NCI-H774 (cell line): ENCODE measurements around the gene ART1.

Experiments used
- DNase-seq: peaks from one replicate; lab custom pipeline; 2025; lab: John Stamatoyannopoulos, UW

ART1 gene

DNA sequence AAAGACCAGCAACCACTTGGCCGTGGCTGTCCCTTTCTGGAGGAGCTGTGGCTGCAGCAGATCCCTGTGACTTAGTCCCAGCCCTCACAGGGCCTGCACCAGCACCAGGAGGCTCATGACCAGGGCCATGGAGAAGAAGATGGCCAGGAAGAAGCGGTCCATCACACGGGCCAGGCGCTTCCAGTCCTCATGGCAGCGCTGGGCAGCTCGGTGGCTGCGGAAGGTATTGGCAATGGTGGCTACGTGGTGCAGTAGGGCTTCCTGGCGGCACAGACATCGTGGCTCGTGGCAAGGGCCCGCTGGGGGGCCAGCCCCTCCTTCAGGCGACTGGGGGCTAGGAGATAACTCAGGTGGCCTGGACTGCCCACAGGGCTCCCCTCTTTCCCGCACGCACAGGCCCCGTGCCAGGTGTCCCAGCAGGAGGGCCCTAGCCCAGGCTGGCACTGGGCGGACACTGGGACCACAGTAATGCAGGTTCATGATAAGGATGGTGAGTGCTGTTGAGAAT is 21.1 kb downstream of the ART1 start:
- DNase-seq: no peak

DNA sequence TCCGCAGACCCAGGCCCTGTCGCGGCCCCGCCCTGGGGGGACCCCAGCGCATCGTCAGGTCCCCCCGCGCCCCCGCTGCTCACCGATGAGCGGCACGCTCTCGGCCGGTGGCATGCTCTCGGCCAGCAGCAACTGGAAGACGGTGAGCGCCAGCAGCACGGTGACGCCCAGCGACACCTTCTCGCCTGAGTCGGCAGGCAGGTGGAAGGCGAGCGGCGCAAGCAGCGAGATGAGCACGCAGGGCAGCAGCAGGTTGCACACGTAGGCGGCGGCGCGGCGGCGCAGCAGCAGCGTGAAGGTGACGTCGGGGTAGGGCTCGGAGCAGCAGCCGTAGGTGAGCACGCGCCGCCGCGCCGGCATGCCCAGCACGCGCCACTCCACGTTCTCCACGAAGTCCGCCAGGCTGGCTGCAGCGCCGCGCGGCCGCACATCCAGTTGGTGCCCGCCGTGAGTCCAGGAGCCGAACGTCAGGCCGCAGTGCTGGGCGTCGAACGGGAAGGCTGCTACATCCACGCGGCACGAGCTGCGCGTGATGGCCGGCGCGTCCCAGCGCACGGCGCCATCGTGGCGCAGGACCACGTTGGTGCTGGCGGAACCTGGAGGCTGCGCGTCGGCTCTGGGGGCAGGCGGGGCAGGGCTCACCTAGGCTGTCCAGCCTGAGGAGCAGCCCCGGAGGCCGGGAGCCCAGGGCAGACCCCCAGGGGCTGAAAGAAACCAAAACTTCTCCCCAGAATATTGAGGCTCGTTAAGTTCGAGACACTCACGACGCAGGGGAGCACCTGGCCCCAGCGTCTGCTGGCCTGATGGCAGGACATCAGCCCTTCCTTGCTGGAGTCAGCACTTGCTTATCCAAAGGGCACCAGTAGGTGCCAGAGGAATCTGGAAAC is 22.5 kb downstream of the ART1 start:
- no peak for DNase-seq

DNA sequence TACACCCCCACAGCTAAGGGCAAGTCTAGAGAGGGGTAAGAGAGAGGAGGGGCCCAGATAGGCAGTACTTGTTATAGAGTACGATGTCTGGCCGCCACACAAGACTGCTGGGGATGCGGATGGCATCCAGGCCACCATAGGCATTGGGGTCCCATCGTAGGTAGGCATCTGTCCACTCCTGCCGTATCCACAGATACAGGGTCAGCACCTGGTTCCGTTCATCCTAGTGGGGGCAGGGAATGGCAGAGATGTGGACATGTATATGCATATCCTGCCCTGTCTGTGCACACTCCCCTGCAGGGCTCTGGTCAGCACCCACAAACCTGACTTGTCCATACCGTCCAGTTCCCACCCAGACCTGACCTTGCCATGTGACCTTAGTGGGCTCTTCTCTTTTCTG is 24.2 kb downstream of the ART1 start:
- no peak for DNase-seq

DNA sequence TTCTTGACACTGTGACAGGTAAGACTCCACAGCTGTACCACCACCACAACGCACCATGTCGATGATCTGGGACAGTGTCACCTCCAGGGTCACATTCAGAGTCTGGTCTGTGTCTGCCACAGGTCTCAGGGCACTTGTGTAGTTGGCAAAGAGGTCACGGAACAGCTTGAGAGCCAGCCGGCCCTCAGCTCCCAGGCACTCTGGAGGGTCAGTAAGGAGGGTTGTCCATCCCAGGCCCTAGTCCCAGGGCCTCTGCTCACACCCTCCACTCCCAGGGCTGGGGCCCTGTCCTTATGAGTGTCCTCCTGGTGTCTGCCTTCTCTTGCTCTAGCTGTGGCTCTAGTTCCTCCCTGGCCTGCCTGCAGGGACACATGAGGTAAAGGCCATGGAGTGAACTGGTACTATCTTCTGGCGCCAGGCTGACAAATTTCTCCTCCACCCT is 24.8 kb downstream of the ART1 start:
- DNase-seq: no peak

DNA sequence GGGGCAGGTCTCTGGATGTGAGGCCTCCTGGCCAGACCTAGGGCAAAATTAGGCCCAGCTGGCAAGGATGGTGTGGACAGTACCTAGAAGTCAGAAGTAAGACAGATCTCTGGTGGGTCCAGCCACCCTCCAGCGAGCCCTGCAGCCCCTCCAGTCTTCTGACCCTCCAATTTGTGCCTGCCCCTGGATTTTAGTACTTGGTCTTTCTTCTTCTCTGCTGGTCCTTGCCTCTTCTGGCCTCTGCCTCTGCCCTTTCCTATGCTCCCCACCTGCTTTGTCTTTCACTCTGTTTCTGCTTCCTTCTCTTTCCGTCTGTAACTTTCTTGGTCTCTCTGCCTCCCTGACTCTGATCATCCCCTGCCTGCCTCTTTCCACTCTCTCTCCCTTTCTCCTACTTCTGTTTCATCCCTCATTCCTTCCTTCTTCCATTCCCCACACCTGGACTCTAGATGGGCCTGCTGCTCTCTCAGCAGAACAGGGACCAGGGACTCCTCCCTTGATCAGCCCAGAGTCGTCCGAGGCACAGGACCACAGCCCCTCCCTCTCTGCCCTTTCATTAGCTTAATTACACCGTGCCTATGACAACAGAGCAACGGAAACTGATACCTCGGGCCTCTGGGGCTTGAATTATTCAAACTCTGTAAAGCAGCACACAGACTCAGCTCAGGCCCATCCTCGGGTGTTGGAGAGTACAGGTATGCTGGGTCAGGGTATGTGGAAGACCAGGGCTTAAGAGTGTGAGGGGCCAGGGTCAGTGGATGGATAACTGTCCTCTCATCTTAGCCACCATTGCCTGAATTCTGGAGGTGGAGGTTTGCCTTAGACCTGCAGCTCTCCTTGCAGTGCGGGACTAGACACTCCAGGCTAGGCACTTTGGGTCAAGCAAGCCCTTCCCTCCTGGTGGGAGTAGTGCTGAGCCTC is 26.7 kb downstream of the ART1 start, which contains the start of gene CHRNA10:
TSS of gene CHRNA10 (minus strand) at position 51 of the 921 bp plus-strand sequence. CDS start 72 bp downstream, outside the sequence.
- DNase-seq: no peak

DNA sequence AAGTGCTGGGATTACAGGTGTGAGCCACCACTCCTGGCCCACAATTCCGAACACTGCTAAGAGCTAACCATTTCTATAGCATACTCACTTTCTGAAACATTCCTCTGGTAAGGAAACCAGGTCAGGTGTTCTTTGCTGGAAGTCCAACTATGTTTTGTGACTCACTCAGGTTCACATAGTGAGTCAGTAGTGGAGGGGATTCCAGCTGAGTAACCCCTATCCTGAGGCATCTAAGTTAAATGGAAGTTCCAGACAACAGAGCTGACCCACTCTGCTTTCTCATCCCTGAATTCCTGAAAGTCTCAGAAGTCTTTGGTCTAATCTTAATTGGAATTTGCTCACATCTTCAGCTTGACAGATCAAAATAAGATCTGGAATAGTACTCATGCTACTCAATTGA is 29.3 kb downstream of the ART1 start:
- no peak for DNase-seq

DNA sequence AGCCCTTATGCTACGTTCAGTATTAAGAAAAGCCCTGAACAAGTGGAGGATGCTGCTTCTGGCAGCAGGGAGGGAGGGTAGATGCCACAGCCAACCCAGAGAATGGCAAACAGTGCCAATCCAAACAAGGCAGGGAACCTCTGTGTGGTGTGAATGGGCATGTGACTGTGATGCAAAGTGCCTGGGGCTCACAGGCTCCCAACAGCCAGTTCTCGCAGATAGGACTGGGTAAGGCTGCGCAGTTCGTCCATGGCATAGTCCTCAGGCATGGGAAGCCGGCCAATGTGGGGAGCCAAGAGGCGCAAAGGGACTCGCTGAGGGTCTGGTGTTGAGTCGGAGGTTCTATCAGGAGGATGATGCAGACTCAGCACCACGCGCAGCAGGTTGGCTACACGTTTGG is 31.0 kb downstream of the ART1 start:
- DNase-seq: no peak

DNA sequence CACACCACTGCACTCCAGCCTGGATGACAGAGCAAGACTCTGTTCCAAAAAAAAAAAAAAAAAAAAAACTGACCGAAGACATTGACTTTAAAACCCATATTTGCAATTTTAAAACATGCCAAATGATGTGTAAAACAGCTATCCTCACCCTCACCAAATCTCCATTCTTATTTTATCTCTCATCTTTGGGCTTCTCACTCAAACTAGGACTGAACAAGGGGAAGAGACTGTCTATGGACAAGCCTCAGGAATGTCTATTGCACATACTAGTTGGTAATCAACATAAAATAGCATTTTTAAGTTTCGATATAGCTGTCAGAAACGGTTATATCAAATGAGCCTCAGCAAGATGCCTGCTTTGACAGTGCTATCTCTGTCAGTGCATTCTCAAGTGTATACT is 34.1 kb downstream of the ART1 start:
- no peak for DNase-seq

DNA sequence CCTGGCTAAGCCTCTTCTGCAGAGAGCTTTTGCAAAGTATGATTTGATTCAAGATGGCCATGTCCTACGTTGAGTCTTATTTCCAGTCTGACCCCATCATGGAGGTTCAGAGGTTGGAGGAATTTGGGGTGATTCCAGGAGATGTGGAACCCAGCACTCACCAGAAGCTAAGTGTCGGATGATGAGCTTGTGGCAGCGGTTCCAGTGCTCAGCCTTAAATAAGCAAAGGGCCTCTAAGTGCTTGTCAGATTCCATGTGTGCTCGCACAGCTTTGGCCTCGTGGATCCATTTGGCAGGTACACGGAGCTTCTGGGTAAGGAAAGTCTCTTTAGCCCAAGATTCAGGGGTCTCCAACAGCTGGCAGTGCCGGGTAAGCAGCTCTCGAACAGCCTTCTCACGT is 38.1 kb downstream of the ART1 start:
- DNase-seq: no peak

DNA sequence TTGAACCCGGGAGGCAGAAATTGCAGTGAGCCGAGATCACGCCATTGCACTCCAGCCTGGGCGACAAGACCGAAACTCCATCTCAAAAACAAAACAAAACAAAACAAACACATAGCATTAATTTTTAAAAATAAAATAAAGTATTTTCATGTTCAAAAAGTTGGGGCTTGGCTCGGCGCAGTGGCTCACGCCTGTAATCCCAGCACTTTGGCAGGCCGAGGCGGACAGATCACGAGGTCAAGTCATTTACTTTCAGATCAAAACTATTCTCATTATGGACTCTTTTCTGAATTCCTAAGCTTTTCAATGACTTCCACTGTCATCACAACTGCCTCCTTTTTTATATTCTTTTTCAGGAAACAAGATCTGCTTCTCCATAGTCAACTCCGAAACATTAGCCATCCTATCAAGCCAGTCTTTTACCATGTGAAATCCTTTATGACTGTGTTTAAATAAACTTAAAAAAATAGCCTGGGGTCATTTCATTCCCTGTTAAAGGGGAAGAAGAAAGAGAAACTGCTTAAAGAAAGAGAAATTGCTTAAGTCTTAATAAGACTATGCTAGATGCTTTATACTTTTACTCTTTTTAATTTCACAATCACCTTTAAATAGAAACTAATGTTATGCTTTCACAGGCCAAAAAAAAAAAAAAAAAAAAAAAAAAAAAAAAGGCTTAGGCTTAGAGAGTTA is 39.3 kb downstream of the ART1 start:
- DNase-seq: no peak

DNA sequence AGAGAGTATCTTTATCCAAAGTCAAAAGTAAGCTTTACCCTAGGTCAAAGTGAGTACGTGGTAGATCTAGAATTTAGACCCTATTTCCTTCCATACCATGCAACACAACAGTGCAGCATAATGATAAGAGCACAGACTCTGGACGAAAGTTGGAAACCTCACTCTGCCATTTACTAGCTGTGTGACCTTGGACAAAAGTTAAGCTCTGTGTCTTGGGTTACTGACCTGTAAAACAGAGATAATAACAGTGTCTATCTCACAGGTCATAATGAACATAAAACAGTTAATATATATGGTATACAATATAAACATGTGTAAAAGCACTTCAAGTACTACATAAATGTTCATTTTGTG is 39.9 kb downstream of the ART1 start:
- DNase-seq: no peak

DNA sequence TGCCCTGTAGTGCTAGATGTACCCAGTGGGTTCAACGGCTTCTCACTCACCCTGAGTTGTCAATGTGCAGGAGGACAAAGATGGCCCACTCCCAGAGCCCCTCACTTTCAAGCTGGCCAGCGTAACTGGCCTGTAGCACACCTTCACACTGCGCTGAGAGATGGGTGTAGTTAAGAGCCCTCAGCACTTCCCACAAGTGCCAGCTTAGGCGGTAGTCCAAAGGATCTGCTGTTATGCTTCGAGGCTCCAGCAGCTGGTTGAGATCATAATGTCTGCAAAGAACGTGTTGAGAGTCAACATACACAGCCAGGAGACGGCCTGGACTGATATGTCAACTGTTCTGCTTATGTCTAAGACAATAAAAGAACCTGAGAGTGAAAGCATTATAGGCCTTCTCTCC is 41.0 kb downstream of the ART1 start:
- no peak for DNase-seq

DNA sequence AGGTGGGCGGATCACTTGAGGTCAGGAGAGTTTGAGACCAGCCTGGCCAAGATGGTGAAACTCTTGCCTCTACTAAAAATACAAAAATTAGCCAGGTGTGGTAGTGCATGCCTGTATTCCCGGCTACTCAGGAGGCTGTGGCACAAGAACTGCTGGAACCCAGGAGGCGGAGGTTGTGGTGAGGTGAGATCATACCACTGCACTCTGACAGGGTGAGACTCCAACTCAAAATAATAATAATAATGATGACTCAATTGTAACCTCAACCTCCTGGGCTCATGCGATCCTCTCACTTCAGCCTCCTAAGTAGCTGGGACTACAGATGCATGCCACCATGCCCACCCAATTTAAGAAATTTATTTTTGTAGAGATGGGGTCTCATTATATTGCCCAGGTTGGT is 41.8 kb downstream of the ART1 start:
- DNase-seq: no peak

DNA sequence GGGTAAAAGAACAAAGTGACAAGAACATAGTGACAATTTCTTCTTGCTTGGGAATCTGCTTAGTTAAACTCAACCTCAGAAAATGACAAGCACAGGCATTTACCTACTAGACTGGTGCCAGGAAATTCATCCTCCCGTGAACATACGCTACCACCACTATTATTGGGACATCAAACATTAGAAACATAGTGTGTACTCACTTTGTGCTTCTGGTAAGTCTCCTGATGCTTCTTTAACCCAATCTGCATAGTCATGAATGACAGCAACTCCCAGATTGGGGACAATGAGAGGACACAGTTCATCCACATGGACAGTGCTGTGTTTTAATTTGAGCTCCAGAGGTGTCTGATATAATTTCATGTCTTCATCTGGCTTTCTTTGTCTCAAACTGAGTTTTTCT is 55.5 kb downstream of the ART1 start:
- no peak for DNase-seq

DNA sequence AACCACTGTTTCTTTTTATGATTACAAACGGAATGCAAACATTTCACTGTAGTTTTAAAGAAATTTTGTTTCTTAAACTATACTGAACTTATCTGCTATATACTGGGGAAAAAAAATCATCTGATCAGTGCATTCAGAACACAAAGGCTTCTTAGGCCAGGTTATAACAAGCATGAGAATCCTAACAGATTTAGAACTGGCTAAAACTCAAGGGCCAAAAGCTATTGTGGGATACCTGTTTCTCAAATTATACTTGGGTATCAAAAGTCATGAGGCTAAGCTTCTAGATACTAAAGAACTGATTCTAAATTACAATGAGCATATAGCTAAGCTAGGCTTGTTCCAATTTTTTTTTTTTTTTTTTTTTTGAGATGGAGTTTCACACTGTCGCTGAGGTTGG is 56.0 kb downstream of the ART1 start:
- no peak for DNase-seq

DNA sequence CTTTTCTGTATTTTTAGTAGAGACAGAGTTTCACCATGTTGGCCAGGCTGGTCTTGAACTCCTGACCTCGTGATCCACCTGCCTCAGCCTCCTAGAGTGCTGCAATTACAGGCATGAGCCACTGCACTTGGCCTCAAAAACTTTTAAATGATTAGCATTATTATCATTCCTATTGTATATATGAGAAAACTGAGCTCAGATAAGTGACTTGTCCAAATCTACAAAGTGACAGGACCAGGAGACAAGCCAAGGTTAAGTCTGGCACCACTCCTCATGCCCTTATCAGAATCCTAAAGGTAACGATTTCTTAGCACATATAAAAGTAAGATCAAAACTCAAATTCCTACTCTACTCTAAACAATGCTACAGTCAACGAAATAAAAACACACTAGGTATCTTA is 58.5 kb downstream of the ART1 start:
- no peak for DNase-seq

DNA sequence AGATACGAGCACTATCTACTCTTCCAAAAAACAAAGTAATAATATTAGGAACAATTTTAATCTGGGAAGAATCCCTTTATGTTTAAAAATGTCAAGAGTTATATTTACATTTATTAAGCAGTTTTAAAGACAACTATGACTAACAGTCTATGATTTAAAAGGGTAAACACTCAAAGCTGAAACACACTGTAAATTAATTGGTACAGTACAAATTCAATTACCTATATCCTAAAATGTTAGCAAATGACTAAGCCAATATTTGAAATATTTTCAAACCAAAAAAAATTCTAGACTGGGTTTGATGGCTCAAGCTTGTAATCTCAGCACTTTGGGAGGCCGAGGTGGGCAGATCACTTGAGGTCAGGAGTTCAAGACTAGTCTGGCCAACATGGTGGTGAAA is 62.2 kb downstream of the ART1 start:
- DNase-seq: no peak

DNA sequence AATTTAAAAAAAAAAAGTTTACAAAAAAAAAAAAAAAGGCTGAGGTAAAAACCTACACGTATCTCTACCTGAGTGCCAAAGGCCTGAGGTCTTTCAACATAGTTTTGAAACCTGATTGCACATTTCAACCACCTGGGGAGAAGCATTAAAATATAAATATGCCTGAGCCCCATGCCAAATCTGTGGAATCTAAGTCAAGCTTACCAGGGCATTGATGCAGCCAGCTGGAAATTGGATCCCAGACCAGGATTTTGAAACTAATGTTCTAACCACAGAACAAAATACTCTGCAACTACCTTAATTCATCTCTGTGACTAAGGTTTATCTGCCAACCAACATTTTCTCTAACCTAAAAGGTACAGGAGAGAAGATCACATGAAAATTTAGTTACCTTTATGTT is 65.0 kb downstream of the ART1 start:
- DNase-seq: no peak

DNA sequence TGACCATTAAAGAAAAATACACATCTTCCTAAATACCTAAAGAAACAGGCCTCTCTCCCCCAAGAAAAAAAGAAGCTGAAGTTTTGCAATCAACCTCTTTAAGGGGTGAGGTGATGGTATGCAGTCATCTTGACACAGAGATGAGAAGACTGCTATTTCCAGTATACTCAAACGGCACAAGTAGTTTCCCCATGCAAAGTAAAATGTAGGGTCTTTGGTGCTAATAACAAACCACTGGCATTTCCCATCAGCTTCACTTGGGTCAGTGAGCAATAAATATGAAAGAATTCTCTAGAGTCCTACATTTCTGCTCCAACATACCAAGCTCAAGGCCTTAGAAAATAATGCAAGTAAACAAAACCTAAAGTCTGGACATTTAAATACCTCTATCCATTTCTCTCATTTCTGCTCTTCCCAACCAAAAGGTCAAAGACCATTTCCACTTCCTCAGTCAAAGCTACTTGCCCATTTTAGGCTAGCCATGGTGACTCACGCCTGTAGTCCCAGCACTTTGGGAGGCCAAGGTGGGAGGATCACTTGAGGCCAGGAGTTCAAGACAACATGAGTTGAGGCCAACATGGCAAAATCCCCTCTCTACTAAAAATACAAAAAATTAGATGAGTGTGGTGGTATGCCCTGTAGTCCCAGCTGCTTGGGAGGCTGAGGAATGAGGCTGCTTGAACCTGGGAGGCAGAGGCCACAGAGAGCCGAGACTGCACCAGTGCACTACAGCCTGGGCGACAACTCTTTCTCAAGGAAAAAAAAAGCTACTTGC is 65.7 kb downstream of the ART1 start:
- DNase-seq: no peak

DNA sequence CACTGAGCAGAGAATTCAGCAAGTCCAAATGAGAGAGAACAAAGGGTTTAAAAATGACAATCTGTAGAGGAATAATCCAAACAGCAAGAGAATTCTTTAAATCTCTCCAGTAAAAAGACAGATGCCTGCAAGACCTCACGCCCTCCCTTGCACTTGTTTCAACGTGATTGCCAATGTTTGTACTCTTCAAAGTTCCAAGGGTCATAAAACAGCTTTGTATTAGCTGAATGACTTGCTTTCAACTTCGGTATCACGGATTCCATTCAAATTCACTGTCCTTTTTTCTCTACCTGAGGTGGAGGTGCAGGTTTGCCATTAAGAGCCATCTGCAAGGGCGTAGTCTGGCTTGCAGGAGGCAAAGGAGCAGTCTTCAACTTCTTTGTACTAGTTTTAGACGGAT is 67.3 kb downstream of the ART1 start:
- no peak for DNase-seq
